Thoracic aorta (tissue), 2 donors: ENCODE measurements around the gene VPS13C. TPM values are rescaled to one million over a fixed set of nuclear protein-coding genes. Genes with fewer than 3 reads are reported as not detected.

Experiments
- ATAC-seq: fragments of 150-250 bp; one replicate; pipeline ENCODE4 v1.8.0; 2017; ENCODE audit warnings: low read depth; ENCODE audit not compliant: insufficient number of reproducible peaks, low FRiP score
- DNase-seq: peaks from one replicate; pipeline ENCODE4 v3.0.0-alpha.2; 2020; ENCODE audit warnings: low spot score
- H3K27ac ChIP-seq, 2 donors: fragments of 200-600 bp; sonication (generic); 1 replicate in 1 of 2; 2 replicates in 1 of 2; pipeline ENCODE4 v1.5.1; 2016; ENCODE audit warnings: mild to moderate bottlenecking in 2 of 2, moderate library complexity in 2 of 2
- H3K27me3 ChIP-seq: fragments of 200-600 bp; sonication (generic); replicated peaks from 2 replicates; pipeline ENCODE4 v1.6.0; 2016; ENCODE audit warnings: mild to moderate bottlenecking; ENCODE audit not compliant: insufficient read depth
- H3K36me3 ChIP-seq: fragments of 200-600 bp; sonication (generic); one replicate; pipeline ENCODE4 v1.5.1; 2016
- H3K4me1 ChIP-seq, 2 donors: fragments of 200-600 bp; sonication (generic); 1 replicate in 1 of 2; 2 replicates in 1 of 2; pipeline versions ENCODE4 v1.5.1 to v1.6.0; 2016; ENCODE audit warnings: low read depth in 2 of 2, mild to moderate bottlenecking in 1 of 2; ENCODE audit not compliant: control insufficient read depth in 1 of 2
- H3K4me3 ChIP-seq: fragments of 200-600 bp; sonication (generic); 2 replicates; pipeline ENCODE4 v1.5.1; 2016; ENCODE audit warnings: mild to moderate bottlenecking
- H3K9me3 ChIP-seq: fragments of 200-600 bp; sonication (generic); 2 replicates; pipeline ENCODE4 v1.5.1; 2016
- CTCF ChIP-seq: fragments of 200-600 bp; sonication (generic); IDR thresholded peaks from one replicate; pipeline ENCODE4 v1.5.1; 2019; ENCODE audit warnings: antibody characterized with exemption
- total RNA-seq, 2 donors: library from RNA; depleted of rRNA; stranded (reverse); fragments of >200 nt; gene quantifications; one replicate each; pipeline versions ENCODE4 v1.1.0 to v1.2.3, GENCODE V29; 2016

VPS13C gene
- total RNA-seq, 2 donors from 2014 or later = 93.3 to 99.0 TPM

GRCh38 chr15:61834076-61834697 lies 226.1 kb downstream of the VPS13C start:
- Histone ChIP-seq H3K4me1 (peaks cover 0 to 13% of the 10 kb centered on the region in 2 donors), H3K9me3 (no peaks in the 10 kb centered on the region), H3K27ac (no peak overlapping the region), H3K36me3 (no peaks in the 10 kb centered on the region), H3K4me3 (no peak overlapping the region), H3K27me3 (no peaks in the 10 kb centered on the region)
- DNase-seq = peak; percentile 31
- TF ChIP-seq CTCF = peak; percentile 96
- ATAC-seq = peak; percentile 72

- ATAC-seq (no peak), DNase-seq (no peak)
- no peak for TF ChIP-seq CTCF
- Histone ChIP-seq H3K4me1 (peaks cover 0 to 13% of the 10 kb centered on the region in 2 donors), H3K27ac (no peak overlapping the region), H3K36me3 (no peaks in the 10 kb centered on the region), H3K27me3 (no peaks in the 10 kb centered on the region), H3K9me3 (no peaks in the 10 kb centered on the region), H3K4me3 (no peak overlapping the region)
Observed at GRCh38 chr15:61832223-61832622, 228.0 kb downstream of the VPS13C start.

- Histone ChIP-seq H3K36me3 (no peaks in the 10 kb centered on the region), H3K27ac (no peak overlapping the region), H3K4me3 (no peak overlapping the region), H3K4me1 (peaks cover 0 to 13% of the 10 kb centered on the region in 2 donors), H3K9me3 (no peaks in the 10 kb centered on the region), H3K27me3 (no peaks in the 10 kb centered on the region)
- DNase-seq (no peak), ATAC-seq (no peak)
- TF ChIP-seq CTCF = no peak
Observed at GRCh38 chr15:61831505-61831921, 228.7 kb downstream of the VPS13C start.

GRCh38 chr15:61830536-61831330 lies 229.5 kb downstream of the VPS13C start:
- H3K27ac ChIP-seq = no peak overlapping the region
- no peak for ATAC-seq
- no peaks in the 10 kb centered on the region for H3K9me3 ChIP-seq
- no peak for DNase-seq
- H3K36me3 ChIP-seq = no peaks in the 10 kb centered on the region
- H3K27me3 ChIP-seq = no peaks in the 10 kb centered on the region
- H3K4me1 ChIP-seq = peaks cover 0 to 10% of the 10 kb centered on the region in 2 donors
- H3K4me3 ChIP-seq = no peak overlapping the region
- no peak for TF ChIP-seq CTCF

GRCh38 chr15:61829514-61829889 lies 230.7 kb downstream of the VPS13C start:
- Histone ChIP-seq H3K4me3 (no peak overlapping the region), H3K27me3 (no peaks in the 10 kb centered on the region), H3K9me3 (no peaks in the 10 kb centered on the region), H3K27ac (no peak overlapping the region), H3K36me3 (no peaks in the 10 kb centered on the region), H3K4me1 (no peaks in the 10 kb centered on the region)
- ATAC-seq (no peak), DNase-seq (no peak)
- TF ChIP-seq CTCF = no peak
